Right ventricle myocardium superior (tissue), 1 donor: Measurements from ENCODE around the gene HOXC12. TPM values are rescaled to one million over a fixed set of nuclear protein-coding genes. Genes with fewer than 3 reads are reported as not detected.
A peak's percentile ranks its signal among the peaks of the same experiment; 100 is the strongest.

Experiments used
- ATAC-seq: fragments of 200-7000 bp; cut with Tn5 transposase; one replicate; pipeline ENCODE4 v1.9.1; 2020; ENCODE audit warnings: mild to moderate bottlenecking; ENCODE audit not compliant: poor library complexity
- DNase-seq: peaks from one replicate; pipeline ENCODE4 v3.0.0-alpha.2; 2020
- intact Hi-C: fragments of 100-400 bp; cut with DNase I; formaldehyde crosslinking; loops from one replicate; pipeline ENCODE4 v1.11.2; 2022
- long read RNA-seq: library from polyadenylated mRNA; unstranded; transcript quantifications from one replicate; pipeline ENCODE4 v2.0.0, GENCODE V29; 2021
- total RNA-seq: library from RNA; stranded (reverse); fragmentation: NEBNext Ultra II Directional; extraction: Animal tissue kit (Norgen Biotek cat#: 25700); gene quantifications from one replicate; pipeline ENCODE4 v1.2.1, GENCODE V29; 2021
- donor health status: DM: no; HTN: yes; CAD: no; lungs with severe emphysema.

HOXC12 gene
- not detected for total RNA-seq
- long read RNA-seq, result 0 reads

- ATAC-seq (no peak), DNase-seq (no peak)
- intact Hi-C loops, result no loop called here
These were observed at the start of gene HOXC12 for GRCh38 chr12:53954694-53955035. Gene HOXC12, plus strand, starts transcription at chr12:53954903. Its CDS starts 27 bp downstream, at chr12:53954930.

GRCh38 chr12:53907103-53907502 is 47.6 kb upstream of the HOXC12 start:
- intact Hi-C loops, result no loop called here
- DNase-seq (no peak), ATAC-seq (no peak)

GRCh38 chr12:53916788-53917655 is 37.7 kb upstream of the HOXC12 start:
- DNase-seq (no peak), ATAC-seq (no peak)
- intact Hi-C loops, result no loop called here

GRCh38 chr12:53924521-53925405 is 29.9 kb upstream of the HOXC12 start:
- intact Hi-C loops, result no loop called here
- no peak for ATAC-seq
- DNase-seq, result no peak

- DNase-seq, result no peak
- no peak for ATAC-seq
- intact Hi-C loops, result no loop called here
These were observed 27.3 kb upstream of the HOXC12 start for GRCh38 chr12:53927220-53928029.

- intact Hi-C loops, result no loop called here
- no peak for DNase-seq
- ATAC-seq, result no peak
These were observed 26.5 kb upstream of the HOXC12 start for GRCh38 chr12:53928054-53928835.

GRCh38 chr12:53929527-53929926 is 25.2 kb upstream of the HOXC12 start:
- no peak for DNase-seq
- no peak for ATAC-seq
- intact Hi-C loops, result no loop called here

- intact Hi-C loops, result no loop called here
- DNase-seq (no peak), ATAC-seq (no peak)
These were observed 24.0 kb upstream of the HOXC12 start for GRCh38 chr12:53930591-53931255.

- DNase-seq (no peak), ATAC-seq (no peak)
- intact Hi-C loops, result no loop called here
These were observed 22.7 kb upstream of the HOXC12 start for GRCh38 chr12:53931844-53932581.

GRCh38 chr12:53932915-53933314 is 21.8 kb upstream of the HOXC12 start:
- intact Hi-C loops, result no loop called here

GRCh38 chr12:53935383-53936341 is 19.0 kb upstream of the HOXC12 start:
- DNase-seq, result no peak
- intact Hi-C loops, result no loop called here

More at GRCh38 chr12:53932915-53933314, 21.8 kb upstream of the HOXC12 start:
- no peak for DNase-seq
- no peak for ATAC-seq

GRCh38 chr12:53937099-53937498 is 17.6 kb upstream of the HOXC12 start:
- DNase-seq (no peak), ATAC-seq (no peak)
- intact Hi-C loops, result no loop called here

More at GRCh38 chr12:53935383-53936341, 19.0 kb upstream of the HOXC12 start:
- no peak for ATAC-seq

- ATAC-seq (no peak), DNase-seq (no peak)
- intact Hi-C loops, result no loop called here
These were observed 16.9 kb upstream of the HOXC12 start for GRCh38 chr12:53937596-53938325.

GRCh38 chr12:53938326-53939140 is 16.2 kb upstream of the HOXC12 start, which contains the start of gene HOXC13:
Gene HOXC13, plus strand, starts transcription at chr12:53938831. Its CDS starts 76 bp downstream, at chr12:53938907.
- ATAC-seq (peak; percentile 15), DNase-seq (no peak)
- intact Hi-C loops, result no loop called here
